HG03060 (cell line): ENCODE data around the gene IGFL3.
"Not testable (repeated sequence)": the region's sequence is repeated elsewhere in the genome, so short reads cannot be mapped to it uniquely, and the experiment has no call there.

Experiments
- ATAC-seq: cut with Tn5 transposase; IDR thresholded peaks from one replicate; pipeline ENCODE4 v1.9.1; 2021; ENCODE audit warnings: low read depth, moderate number of reproducible peaks; ENCODE audit not compliant: unreplicated experiment

The IGFL3 gene

GRCh38 chr19:46124638-46125115 is at the start of gene IGFL3:
Gene IGFL3, minus strand, starts transcription at chr19:46124688. Its CDS starts 39 bp downstream, at chr19:46124649.
- ATAC-seq: no peak

GRCh38 chr19:46173886-46174480 is 49.5 kb upstream of the IGFL3 start:
- no peak for ATAC-seq

- no peak for ATAC-seq
Measured at GRCh38 chr19:46162731-46163130, 38.2 kb upstream of the IGFL3 start.

- ATAC-seq: not testable (repeated sequence)
Measured at GRCh38 chr19:46161642-46162257, 37.3 kb upstream of the IGFL3 start.

- ATAC-seq: no peak
Measured at GRCh38 chr19:46160233-46160775, 35.8 kb upstream of the IGFL3 start.

GRCh38 chr19:46159418-46160232 is 35.1 kb upstream of the IGFL3 start:
- no peak for ATAC-seq

- no peak for ATAC-seq
Measured at GRCh38 chr19:46155237-46155636, 30.7 kb upstream of the IGFL3 start.

GRCh38 chr19:46150606-46151005 is 26.1 kb upstream of the IGFL3 start:
- ATAC-seq: no peak

GRCh38 chr19:46147791-46148288 is 23.4 kb upstream of the IGFL3 start, which contains the start of gene IGFL2:
Gene IGFL2, plus strand, starts transcription at chr19:46148238. Its CDS starts 41 bp downstream, at chr19:46148279.
- ATAC-seq: no peak

GRCh38 chr19:46147166-46147740 is 22.8 kb upstream of the IGFL3 start:
- no peak for ATAC-seq

GRCh38 chr19:46144756-46145155 is 20.3 kb upstream of the IGFL3 start:
- no peak for ATAC-seq

- ATAC-seq: no peak
Measured at GRCh38 chr19:46142294-46142693, 17.8 kb upstream of the IGFL3 start.

GRCh38 chr19:46141421-46141820 is 16.9 kb upstream of the IGFL3 start:
- no peak for ATAC-seq

GRCh38 chr19:46137915-46138473 is 13.5 kb upstream of the IGFL3 start:
- ATAC-seq: no peak

GRCh38 chr19:46134527-46134926 is 10.0 kb upstream of the IGFL3 start:
- ATAC-seq: no peak

GRCh38 chr19:46133777-46134241 is 9.3 kb upstream of the IGFL3 start:
- ATAC-seq: no peak

- ATAC-seq: no peak
Measured at GRCh38 chr19:46133101-46133627, 8.7 kb upstream of the IGFL3 start.

GRCh38 chr19:46132508-46133100 is 8.1 kb upstream of the IGFL3 start:
- ATAC-seq: no peak

GRCh38 chr19:46131485-46132143 is 7.1 kb upstream of the IGFL3 start:
- no peak for ATAC-seq
